ENCODE measurements around the gene TMCO4. TPM values are rescaled to one million over a fixed set of nuclear protein-coding genes. Genes with fewer than 3 reads are reported as not detected.

Gene TMCO4
- total RNA-seq, 1 experiment from 2014 or later: 4.3 TPM

GRCh38 chr1:19725606-19726005 lies 74.1 kb downstream of the TMCO4 start:
- H3K4me1 ChIP-seq (ENCODE audit: insufficient read depth, low read length, poor library complexity, severe bottlenecking): no peaks in the 10 kb centered on the region
- no peaks in the 10 kb centered on the region for H3K27me3 ChIP-seq (replicated peaks; ENCODE audit: insufficient read depth, low read depth, low read length, poor library complexity)
- no peaks in the 10 kb centered on the region for H3K36me3 ChIP-seq (ENCODE audit: insufficient read depth, low read length, poor library complexity, severe bottlenecking)
- intact Hi-C loops (cut with micrococcal nuclease; ENCODE audit: unreplicated experiment): no loop called here
- H3K27ac ChIP-seq (ENCODE audit: low read depth, low read length, poor library complexity, severe bottlenecking): no peak overlapping the region
- DNase-seq (ENCODE audit: low spot score): no peak
- TF ChIP-seq CTCF (conservative IDR thresholded peaks at IDR 0.05; ENCODE audit: low read depth, low read length): no peak
- no peak for TF ChIP-seq EZH2 (IDR thresholded peaks at IDR 0.05; ENCODE audit: borderline replicate concordance, low read depth, low read length, poor library complexity, severe bottlenecking)
- no peak overlapping the region for H3K4me3 ChIP-seq (ENCODE audit: low read depth, low read length, poor library complexity, severe bottlenecking)
- ChIA-PET POLR2A (ENCODE audit: low non-redundant PET) (no interaction called here), CTCF (interaction anchor here (0.9 kb wide), 1 partner anchor 10 kb away, joined by 3 read pairs; no protein-coding TSS in a partner anchor)
- H3K9me3 ChIP-seq (ENCODE audit: low read depth, low read length, poor library complexity, severe bottlenecking): peaks cover 8% of the 10 kb centered on the region
- BruUV-seq (replicated peaks): no TSS peak

- no peaks in the 10 kb centered on the region for H3K36me3 ChIP-seq (ENCODE audit: insufficient read depth, low read length, poor library complexity, severe bottlenecking)
- no peaks in the 10 kb centered on the region for H3K9me3 ChIP-seq (ENCODE audit: low read depth, low read length, poor library complexity, severe bottlenecking)
- POLR2A ChIA-PET (ENCODE audit: low non-redundant PET): no interaction called here
- intact Hi-C loops (cut with micrococcal nuclease; ENCODE audit: unreplicated experiment): no loop called here
- H3K27me3 ChIP-seq (replicated peaks; ENCODE audit: insufficient read depth, low read depth, low read length, poor library complexity): no peaks in the 10 kb centered on the region
- H3K27ac ChIP-seq (ENCODE audit: low read depth, low read length, poor library complexity, severe bottlenecking): no peak overlapping the region
- no peaks in the 10 kb centered on the region for H3K4me1 ChIP-seq (ENCODE audit: insufficient read depth, low read length, poor library complexity, severe bottlenecking)
- no peak for DNase-seq (ENCODE audit: low spot score)
- CTCF ChIA-PET: no interaction called here
- TF ChIP-seq EZH2 (IDR thresholded peaks at IDR 0.05; ENCODE audit: borderline replicate concordance, low read depth, low read length, poor library complexity, severe bottlenecking) (no peak), CTCF (conservative IDR thresholded peaks at IDR 0.05; ENCODE audit: low read depth, low read length) (no peak)
- H3K4me3 ChIP-seq (ENCODE audit: low read depth, low read length, poor library complexity, severe bottlenecking): no peak overlapping the region
- no TSS peak for BruUV-seq (replicated peaks)
Observed at GRCh38 chr1:19723874-19724273, 75.8 kb downstream of the TMCO4 start.

GRCh38 chr1:19720973-19721372 lies 78.7 kb downstream of the TMCO4 start:
- H3K4me1 ChIP-seq (ENCODE audit: insufficient read depth, low read length, poor library complexity, severe bottlenecking): no peaks in the 10 kb centered on the region
- no TSS peak for BruUV-seq (replicated peaks)
- H3K27me3 ChIP-seq (replicated peaks; ENCODE audit: insufficient read depth, low read depth, low read length, poor library complexity): no peaks in the 10 kb centered on the region
- CTCF ChIA-PET: no interaction called here
- TF ChIP-seq EZH2 (IDR thresholded peaks at IDR 0.05; ENCODE audit: borderline replicate concordance, low read depth, low read length, poor library complexity, severe bottlenecking) (no peak), CTCF (conservative IDR thresholded peaks at IDR 0.05; ENCODE audit: low read depth, low read length) (no peak)
- H3K36me3 ChIP-seq (ENCODE audit: insufficient read depth, low read length, poor library complexity, severe bottlenecking): no peaks in the 10 kb centered on the region
- H3K9me3 ChIP-seq (ENCODE audit: low read depth, low read length, poor library complexity, severe bottlenecking): no peaks in the 10 kb centered on the region
- H3K27ac ChIP-seq (ENCODE audit: low read depth, low read length, poor library complexity, severe bottlenecking): no peak overlapping the region
- intact Hi-C loops (cut with micrococcal nuclease; ENCODE audit: unreplicated experiment): no loop called here
- DNase-seq (ENCODE audit: low spot score): no peak
- POLR2A ChIA-PET (ENCODE audit: low non-redundant PET): interaction anchor here (0.6 kb wide), 1 partner anchor 133 kb away, joined by 10 read pairs; no protein-coding TSS in a partner anchor
- H3K4me3 ChIP-seq (ENCODE audit: low read depth, low read length, poor library complexity, severe bottlenecking): no peak overlapping the region

Measured in A673 (cell line).